GM19025 (cell line): Measurements from ENCODE around the gene HOXA6.

ENCODE experiments used
- ATAC-seq: cut with Tn5 transposase; IDR thresholded peaks from one replicate; pipeline ENCODE4 v1.9.1; 2021; ENCODE audit warnings: mild to moderate bottlenecking, low read depth, moderate library complexity; ENCODE audit not compliant: unreplicated experiment

The HOXA6 gene

GRCh38 chr7:27101957-27102580, 45.5 kb downstream of the HOXA6 start:
- no peak for ATAC-seq

GRCh38 chr7:27101171-27101956, 46.2 kb downstream of the HOXA6 start:
- no peak for ATAC-seq

GRCh38 chr7:27100694-27101170, 46.8 kb downstream of the HOXA6 start:
- no peak for ATAC-seq

- ATAC-seq, result no peak
Measured at GRCh38 chr7:27099453-27100370, 47.9 kb downstream of the HOXA6 start.

GRCh38 chr7:27098578-27099451, 48.8 kb downstream of the HOXA6 start:
- no peak for ATAC-seq

GRCh38 chr7:27097686-27098577, 49.6 kb downstream of the HOXA6 start:
- ATAC-seq, result no peak

GRCh38 chr7:27096768-27097514, 50.6 kb downstream of the HOXA6 start:
- no peak for ATAC-seq

- ATAC-seq, result peak; percentile 92
Measured at GRCh38 chr7:27095897-27096767, 51.4 kb downstream of the HOXA6 start, which contains the start of gene HOXA1. HOXA1 (minus strand) TSS chr7:27096000; CDS start chr7:27095912, 88 bp downstream.
